ENCODE data around the gene ATAT1.

The ATAT1 gene

GRCh38 chr6:30615219-30615957 is 11.3 kb upstream of the ATAT1 start:
- DNase-seq (ENCODE audit: low read depth in 1 of 2, low spot score in 1 of 2), result peak in 1 of 2 experiments; percentile 89
- in situ Hi-C loops (cut with HindIII; ENCODE audit: low pct_unique_long_range_greater_than_20kb, low sequenced_read_pairs), result no loop called here
- TF ChIP-seq JUND (IDR thresholded peaks at IDR 0.05; ENCODE audit: low read depth), result peak; percentile 69

- in situ Hi-C loops (cut with HindIII; ENCODE audit: low pct_unique_long_range_greater_than_20kb, low sequenced_read_pairs), result no loop called here
- TF ChIP-seq JUND (IDR thresholded peaks at IDR 0.05; ENCODE audit: low read depth), result 0 out of 2 replicates have a peak, but pooled peaks have one; percentile 3
- peak in 1 of 2 experiments; percentile 81 for DNase-seq (ENCODE audit: low read depth in 1 of 2, low spot score in 1 of 2)
Measured at GRCh38 chr6:30615958-30616810, 10.5 kb upstream of the ATAT1 start.

GRCh38 chr6:30616811-30617564 is 9.7 kb upstream of the ATAT1 start, which contains the start of gene PPP1R10:
Gene PPP1R10, minus strand, starts transcription at chr6:30617243. Its CDS starts 7,299 bp downstream, at chr6:30609944.
- in situ Hi-C loops (cut with HindIII; ENCODE audit: low pct_unique_long_range_greater_than_20kb, low sequenced_read_pairs), result no loop called here
- DNase-seq (ENCODE audit: low read depth in 1 of 2, low spot score in 1 of 2), result peak; percentile 75 to 100
- no peak for TF ChIP-seq JUND (IDR thresholded peaks at IDR 0.05; ENCODE audit: low read depth)

- TF ChIP-seq JUND (IDR thresholded peaks at IDR 0.05; ENCODE audit: low read depth), result no peak
- in situ Hi-C loops (cut with HindIII; ENCODE audit: low pct_unique_long_range_greater_than_20kb, low sequenced_read_pairs), result no loop called here
- peak; percentile 71 to 99 for DNase-seq (ENCODE audit: low read depth in 1 of 2, low spot score in 1 of 2)
Measured at GRCh38 chr6:30617565-30618269, 9.0 kb upstream of the ATAT1 start, which contains the start of gene MRPS18B. Gene MRPS18B, plus strand, starts transcription at chr6:30617840. Its CDS starts 26 bp downstream, at chr6:30617866.

- no peak for TF ChIP-seq JUND (IDR thresholded peaks at IDR 0.05; ENCODE audit: low read depth)
- in situ Hi-C loops (cut with HindIII; ENCODE audit: low pct_unique_long_range_greater_than_20kb, low sequenced_read_pairs), result no loop called here
Measured at GRCh38 chr6:30618270-30618797, 8.3 kb upstream of the ATAT1 start.

GRCh38 chr6:30619561-30619960 is 7.1 kb upstream of the ATAT1 start:
- in situ Hi-C loops (cut with HindIII; ENCODE audit: low pct_unique_long_range_greater_than_20kb, low sequenced_read_pairs), result no loop called here
- no peak for DNase-seq (ENCODE audit: low read depth in 1 of 2, low spot score in 1 of 2)
- TF ChIP-seq JUND (IDR thresholded peaks at IDR 0.05; ENCODE audit: low read depth), result no peak

More at GRCh38 chr6:30618270-30618797, 8.3 kb upstream of the ATAT1 start:
- DNase-seq (ENCODE audit: low read depth in 1 of 2, low spot score in 1 of 2), result no peak

- no peak for DNase-seq (ENCODE audit: low read depth in 1 of 2, low spot score in 1 of 2)
- in situ Hi-C loops (cut with HindIII; ENCODE audit: low pct_unique_long_range_greater_than_20kb, low sequenced_read_pairs), result no loop called here
- no peak for TF ChIP-seq JUND (IDR thresholded peaks at IDR 0.05; ENCODE audit: low read depth)
Measured at GRCh38 chr6:30625511-30625910, 1.2 kb upstream of the ATAT1 start.

- in situ Hi-C loops (cut with HindIII; ENCODE audit: low pct_unique_long_range_greater_than_20kb, low sequenced_read_pairs), result no loop called here
- TF ChIP-seq JUND (IDR thresholded peaks at IDR 0.05; ENCODE audit: low read depth), result no peak
- DNase-seq (ENCODE audit: low read depth in 1 of 2, low spot score in 1 of 2), result no peak
Measured at GRCh38 chr6:30635834-30636233, 9.2 kb downstream of the ATAT1 start.

GRCh38 chr6:30640481-30640880 is 13.8 kb downstream of the ATAT1 start:
- no peak for TF ChIP-seq JUND (IDR thresholded peaks at IDR 0.05; ENCODE audit: low read depth)
- DNase-seq (ENCODE audit: low read depth in 1 of 2, low spot score in 1 of 2), result peak in 1 of 2 experiments; percentile 37
- in situ Hi-C loops (cut with HindIII; ENCODE audit: low pct_unique_long_range_greater_than_20kb, low sequenced_read_pairs), result no loop called here

- in situ Hi-C loops (cut with HindIII; ENCODE audit: low pct_unique_long_range_greater_than_20kb, low sequenced_read_pairs), result no loop called here
- no peak for DNase-seq (ENCODE audit: low read depth in 1 of 2, low spot score in 1 of 2)
- TF ChIP-seq JUND (IDR thresholded peaks at IDR 0.05; ENCODE audit: low read depth), result no peak
Measured at GRCh38 chr6:30641048-30641447, 14.4 kb downstream of the ATAT1 start.

GRCh38 chr6:30643656-30644055 is 17.0 kb downstream of the ATAT1 start:
- in situ Hi-C loops (cut with HindIII; ENCODE audit: low pct_unique_long_range_greater_than_20kb, low sequenced_read_pairs), result no loop called here
- no peak for TF ChIP-seq JUND (IDR thresholded peaks at IDR 0.05; ENCODE audit: low read depth)
- no peak for DNase-seq (ENCODE audit: low read depth in 1 of 2, low spot score in 1 of 2)
